GM12865 (cell line): ENCODE data around the gene HPGDS.

Source experiments
- DNase-seq: peaks from one replicate; pipeline ENCODE4 v3.0.0; 2010; ENCODE audit warnings: low read depth
- H3K4me3 ChIP-seq: 2 replicates; pipeline ENCODE4 v1.5.1; 2011; ENCODE audit warnings: mild to moderate bottlenecking, low read depth, low read length, control low read depth
- CTCF ChIP-seq: IDR thresholded peaks from 2 replicates; pipeline ENCODE4 v1.5.1; 2011; ENCODE audit warnings: low read length, control low read depth, low read depth, inconsistent platforms; ENCODE audit not compliant: insufficient read depth; ENCODE audit errors: missing control alignments

Gene HPGDS

GRCh38 chr4:94348666-94349065 is 6.0 kb upstream of the HPGDS start:
- no peak for TF ChIP-seq CTCF
- H3K4me3 ChIP-seq, result no peak overlapping the region
- no peak for DNase-seq

- no peak for TF ChIP-seq CTCF
- no peak overlapping the region for H3K4me3 ChIP-seq
These were observed 3.9 kb upstream of the HPGDS start for GRCh38 chr4:94346541-94346940.

GRCh38 chr4:94345969-94346368 is 3.3 kb upstream of the HPGDS start:
- no peak overlapping the region for H3K4me3 ChIP-seq
- TF ChIP-seq CTCF, result no peak
- DNase-seq, result no peak

More at GRCh38 chr4:94346541-94346940, 3.9 kb upstream of the HPGDS start:
- no peak for DNase-seq

- DNase-seq, result no peak
- H3K4me3 ChIP-seq, result no peak overlapping the region
- TF ChIP-seq CTCF, result no peak
These were observed 2.6 kb upstream of the HPGDS start for GRCh38 chr4:94345266-94345665.

GRCh38 chr4:94344457-94344856 is 1.8 kb upstream of the HPGDS start:
- no peak overlapping the region for H3K4me3 ChIP-seq
- no peak for DNase-seq
- TF ChIP-seq CTCF, result no peak

GRCh38 chr4:94341481-94342370 is 910 bp downstream of the HPGDS start:
- TF ChIP-seq CTCF, result no peak
- no peak overlapping the region for H3K4me3 ChIP-seq
- DNase-seq, result no peak

- no peak overlapping the region for H3K4me3 ChIP-seq
- DNase-seq, result peak; percentile 50
- TF ChIP-seq CTCF, result no peak
These were observed 2.9 kb downstream of the HPGDS start for GRCh38 chr4:94339779-94340178.
